ENCODE measurements around the gene PICALM. TPM values are rescaled to one million over a fixed set of nuclear protein-coding genes. Genes with fewer than 3 reads are reported as not detected.

The PICALM gene
- total RNA-seq, 1 donor from 2014 or later: 218 TPM

DNA sequence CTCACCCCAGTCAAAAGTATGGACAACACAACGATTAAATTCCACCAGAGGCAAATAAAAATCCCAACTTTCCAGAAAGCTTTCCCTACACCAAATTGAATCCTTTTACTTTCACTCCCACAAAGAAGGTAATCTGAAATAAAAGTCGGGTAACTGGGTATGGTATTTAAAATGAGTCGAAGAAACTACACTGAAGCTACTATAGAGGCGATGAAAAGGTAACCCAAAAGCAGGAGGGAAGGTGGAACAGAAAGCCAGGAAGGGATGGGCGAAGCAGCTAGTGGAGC, 1.1 kb downstream of the PICALM start:
- DNase-seq (ENCODE audit: low read depth): no peak
- TF ChIP-seq, protein P1, sequence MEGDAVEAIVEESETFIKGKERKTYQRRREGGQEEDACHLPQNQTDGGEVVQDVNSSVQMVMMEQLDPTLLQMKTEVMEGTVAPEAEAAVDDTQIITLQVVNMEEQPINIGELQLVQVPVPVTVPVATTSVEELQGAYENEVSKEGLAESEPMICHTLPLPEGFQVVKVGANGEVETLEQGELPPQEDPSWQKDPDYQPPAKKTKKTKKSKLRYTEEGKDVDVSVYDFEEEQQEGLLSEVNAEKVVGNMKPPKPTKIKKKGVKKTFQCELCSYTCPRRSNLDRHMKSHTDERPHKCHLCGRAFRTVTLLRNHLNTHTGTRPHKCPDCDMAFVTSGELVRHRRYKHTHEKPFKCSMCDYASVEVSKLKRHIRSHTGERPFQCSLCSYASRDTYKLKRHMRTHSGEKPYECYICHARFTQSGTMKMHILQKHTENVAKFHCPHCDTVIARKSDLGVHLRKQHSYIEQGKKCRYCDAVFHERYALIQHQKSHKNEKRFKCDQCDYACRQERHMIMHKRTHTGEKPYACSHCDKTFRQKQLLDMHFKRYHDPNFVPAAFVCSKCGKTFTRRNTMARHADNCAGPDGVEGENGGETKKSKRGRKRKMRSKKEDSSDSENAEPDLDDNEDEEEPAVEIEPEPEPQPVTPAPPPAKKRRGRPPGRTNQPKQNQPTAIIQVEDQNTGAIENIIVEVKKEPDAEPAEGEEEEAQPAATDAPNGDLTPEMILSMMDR (conservative IDR thresholded peaks at IDR 0.05; ENCODE audit: low read depth, low read length): no peak
- peak overlapping the region; percentile 84 for H3K4me3 ChIP-seq (ENCODE audit: low read depth, low read length)

DNA sequence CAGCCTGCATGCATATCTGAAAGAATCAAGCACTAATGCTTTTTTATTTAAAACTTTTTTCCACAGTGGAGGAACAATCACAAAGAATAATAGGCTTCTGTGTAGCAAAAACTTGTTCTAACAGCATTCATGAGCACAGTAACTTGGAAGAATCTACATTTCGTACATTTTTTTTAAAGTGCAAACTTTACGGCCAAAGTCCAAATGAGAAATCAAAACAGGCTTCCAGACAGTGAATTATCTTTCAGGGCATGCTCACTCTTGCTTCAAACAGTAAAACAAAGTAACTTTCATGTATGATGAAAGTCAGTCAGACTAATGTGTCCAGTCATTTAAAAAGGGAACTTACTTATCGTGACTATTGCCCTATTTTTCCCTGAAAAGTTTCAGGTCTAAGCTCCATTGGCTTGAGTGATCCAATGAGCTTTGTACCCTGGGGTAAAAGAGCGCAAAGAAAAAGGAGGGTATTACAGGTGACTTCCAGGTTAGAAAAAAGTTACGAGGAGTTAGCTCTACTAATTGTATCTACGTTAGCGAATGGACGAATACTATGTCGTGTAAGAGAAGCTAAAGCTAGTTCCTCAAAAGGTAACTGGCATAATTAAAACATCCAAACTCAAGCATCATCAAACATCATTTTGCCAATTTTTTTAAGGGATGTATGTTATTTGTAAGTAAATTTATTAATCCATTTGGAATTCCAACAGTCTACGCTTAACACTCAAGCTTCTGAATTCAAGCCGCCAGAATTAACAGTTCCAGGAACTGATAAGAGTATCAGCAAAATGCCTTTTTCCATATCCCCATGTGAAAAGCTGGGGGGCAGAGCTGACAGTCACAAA, 1.7 kb downstream of the PICALM start:
- TF ChIP-seq, protein P1 (conservative IDR thresholded peaks at IDR 0.05; ENCODE audit: low read depth, low read length): no peak
- DNase-seq (ENCODE audit: low read depth): no peak
- peak overlapping the region; percentile 84 for H3K4me3 ChIP-seq (ENCODE audit: low read depth, low read length)

DNA sequence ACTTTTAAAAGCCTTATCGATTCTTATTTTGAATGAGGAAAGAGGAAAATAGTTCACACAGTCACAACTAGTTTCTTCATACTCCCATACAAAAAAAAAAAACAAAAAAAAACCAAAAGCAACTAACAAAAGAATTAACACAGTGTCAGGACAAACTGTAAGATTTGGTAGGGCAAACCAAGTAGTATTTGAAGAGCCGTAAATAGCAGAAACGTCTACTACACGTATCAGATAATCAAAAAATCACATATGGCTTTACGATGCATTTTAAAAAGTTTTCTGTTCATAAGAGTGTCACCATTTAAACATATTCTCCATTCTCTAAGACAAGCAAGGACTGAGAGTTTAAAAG, 2.3 kb downstream of the PICALM start:
- no peak for DNase-seq (ENCODE audit: low read depth)
- peak overlapping the region; percentile 84 for H3K4me3 ChIP-seq (ENCODE audit: low read depth, low read length)
- TF ChIP-seq, protein P1 (conservative IDR thresholded peaks at IDR 0.05; ENCODE audit: low read depth, low read length): no peak

DNA sequence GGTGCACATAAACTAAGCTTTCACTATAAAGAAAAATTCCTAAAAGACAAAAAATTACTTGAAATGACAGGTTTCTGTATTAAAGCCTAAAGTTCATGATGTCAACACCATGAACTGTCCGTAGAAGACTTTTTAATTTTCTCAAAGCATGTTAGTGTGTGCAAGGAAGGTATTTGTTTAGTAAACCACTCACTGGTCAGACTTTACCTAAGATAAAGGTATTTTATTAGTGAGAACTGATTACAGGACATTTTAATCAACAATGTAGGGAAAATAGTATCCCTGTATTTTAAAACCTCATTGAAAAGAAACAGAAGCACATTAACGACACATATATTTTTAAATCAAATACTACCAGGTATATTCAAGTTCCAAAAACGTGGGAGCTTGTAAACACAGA, 2.9 kb downstream of the PICALM start:
- peak overlapping the region; percentile 84 for H3K4me3 ChIP-seq (ENCODE audit: low read depth, low read length)
- DNase-seq (ENCODE audit: low read depth): no peak
- TF ChIP-seq, protein P1 (conservative IDR thresholded peaks at IDR 0.05; ENCODE audit: low read depth, low read length): no peak

DNA sequence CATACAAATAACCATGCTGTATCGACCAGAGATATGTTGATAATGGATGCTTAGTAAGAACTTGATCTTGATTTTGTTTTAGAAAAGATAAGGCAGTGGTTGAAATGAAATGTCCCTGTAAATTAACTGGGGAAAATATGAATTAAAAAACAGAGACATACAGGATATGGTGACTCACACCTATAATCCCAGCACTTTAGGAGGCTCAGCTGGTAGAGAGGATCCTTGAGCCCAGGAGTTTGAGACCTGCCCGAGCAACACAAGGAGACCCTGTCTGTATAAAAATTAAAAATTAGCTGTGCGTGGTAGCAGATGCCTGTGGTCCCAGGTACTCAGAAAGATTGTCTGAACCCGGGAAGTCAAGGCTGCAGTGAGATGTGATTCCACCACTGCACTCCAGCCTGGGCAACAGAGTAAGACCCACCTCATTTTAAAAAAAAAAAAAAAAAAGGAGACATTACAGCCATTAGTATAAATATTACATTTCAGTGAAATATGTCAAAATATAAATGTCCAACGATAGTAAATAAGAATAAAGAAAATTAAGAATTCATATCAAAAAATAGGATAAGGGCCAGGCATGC, 4.6 kb downstream of the PICALM start:
- no peak for DNase-seq (ENCODE audit: low read depth)
- peak overlapping the region; percentile 84 for H3K4me3 ChIP-seq (ENCODE audit: low read depth, low read length)
- TF ChIP-seq, protein P1 (conservative IDR thresholded peaks at IDR 0.05; ENCODE audit: low read depth, low read length): no peak

DNA sequence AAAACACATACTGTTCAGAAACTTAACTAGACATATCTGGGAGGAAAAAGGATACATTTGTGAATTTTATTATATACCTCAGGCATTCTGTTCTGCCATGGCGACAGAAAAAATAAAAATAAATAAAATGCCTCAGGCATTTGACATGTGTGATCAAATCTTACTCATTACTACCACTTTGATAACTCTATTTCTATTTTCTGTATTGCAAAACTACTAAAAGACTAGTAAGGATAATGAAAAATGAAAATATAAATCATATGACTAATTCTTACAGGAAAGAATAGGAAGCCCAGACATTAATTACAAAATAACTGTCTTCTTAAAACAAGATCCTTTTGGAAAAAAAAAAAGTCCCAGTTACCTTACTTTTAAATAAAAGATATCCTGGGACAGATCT, 5.3 kb downstream of the PICALM start:
- H3K4me3 ChIP-seq (ENCODE audit: low read depth, low read length): peak overlapping the region; percentile 84
- no peak for DNase-seq (ENCODE audit: low read depth)
- TF ChIP-seq, protein P1 (conservative IDR thresholded peaks at IDR 0.05; ENCODE audit: low read depth, low read length): no peak

DNA sequence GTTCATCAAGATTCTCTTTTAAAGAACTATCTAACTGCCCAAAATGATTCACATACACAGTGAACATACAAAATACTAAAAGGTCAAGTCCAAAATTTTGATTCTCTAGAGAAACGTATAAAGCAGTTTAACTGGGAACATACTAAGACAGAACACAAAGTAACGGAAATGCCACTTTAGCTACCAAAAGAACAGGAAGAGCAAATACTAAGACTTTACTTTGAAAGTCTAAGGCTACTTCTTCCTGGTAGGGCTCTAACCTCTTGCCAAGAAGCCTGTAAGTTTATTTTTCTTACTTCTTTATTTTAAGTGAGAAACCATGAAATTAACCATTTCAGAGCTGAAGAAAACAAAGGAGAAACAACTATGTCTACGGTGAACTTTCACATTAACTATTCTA, 6.2 kb downstream of the PICALM start:
- TF ChIP-seq, protein P1 (conservative IDR thresholded peaks at IDR 0.05; ENCODE audit: low read depth, low read length): no peak
- DNase-seq (ENCODE audit: low read depth): no peak

More for the DNA sequence above, 6.2 kb downstream of the PICALM start:
- peak overlapping the region; percentile 31 for H3K4me3 ChIP-seq (ENCODE audit: low read depth, low read length)

All from epithelial cell of proximal tubule (primary cell).